ENCODE results near the gene NR5A1.

Gene NR5A1

DNA sequence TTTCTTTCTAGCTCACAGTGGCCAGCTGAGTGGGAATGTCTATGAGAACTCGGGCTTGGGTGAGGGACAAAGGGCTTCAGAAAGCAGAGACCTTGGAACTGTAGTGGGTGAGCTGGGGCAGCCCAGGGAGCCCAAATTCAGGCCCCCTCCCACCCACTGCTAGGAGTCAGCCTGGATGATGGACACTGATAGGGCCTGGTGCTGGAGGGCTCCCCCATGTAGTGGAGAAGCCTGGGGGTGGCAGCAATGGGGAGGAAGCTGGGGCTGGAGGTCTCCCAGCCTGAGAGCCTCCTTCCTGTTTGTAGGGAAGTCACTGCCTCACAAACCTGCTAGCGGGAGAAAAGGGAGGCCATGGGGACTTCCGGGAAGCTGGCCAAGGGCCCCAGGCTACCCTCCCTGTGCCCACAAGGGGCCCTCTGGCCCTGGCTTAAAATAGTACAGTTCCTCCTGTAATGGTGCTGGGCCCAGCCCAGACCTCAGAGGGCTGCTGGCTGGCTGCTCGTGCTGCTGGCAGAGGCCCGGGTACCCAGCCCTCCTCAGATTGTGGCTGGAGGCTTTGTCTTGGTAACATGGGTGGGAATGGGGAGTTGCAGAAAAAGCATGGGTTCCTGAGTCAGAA is 6.3 kb upstream of the NR5A1 start:
- no peak for DNase-seq

DNA sequence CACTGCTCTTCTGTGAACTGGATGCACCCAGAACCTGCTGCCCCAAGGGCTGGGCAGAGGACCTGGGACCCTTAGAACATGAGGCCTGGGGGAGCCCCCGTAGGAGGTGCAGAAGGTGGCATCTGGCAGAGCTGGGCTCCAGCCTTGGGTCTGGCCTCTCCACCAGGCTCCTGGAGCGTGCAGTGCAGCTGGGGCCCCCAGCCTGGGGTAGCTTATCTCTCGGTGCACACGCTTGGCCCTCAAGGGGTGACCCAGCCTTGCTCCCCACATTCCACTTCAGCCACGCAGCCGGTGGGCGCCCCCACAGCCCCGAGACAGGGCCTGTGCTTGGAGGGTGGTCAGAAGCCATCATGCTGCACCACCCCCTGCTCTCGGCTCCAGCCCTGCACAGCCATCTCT is 5.6 kb upstream of the NR5A1 start:
- DNase-seq = no peak

DNA sequence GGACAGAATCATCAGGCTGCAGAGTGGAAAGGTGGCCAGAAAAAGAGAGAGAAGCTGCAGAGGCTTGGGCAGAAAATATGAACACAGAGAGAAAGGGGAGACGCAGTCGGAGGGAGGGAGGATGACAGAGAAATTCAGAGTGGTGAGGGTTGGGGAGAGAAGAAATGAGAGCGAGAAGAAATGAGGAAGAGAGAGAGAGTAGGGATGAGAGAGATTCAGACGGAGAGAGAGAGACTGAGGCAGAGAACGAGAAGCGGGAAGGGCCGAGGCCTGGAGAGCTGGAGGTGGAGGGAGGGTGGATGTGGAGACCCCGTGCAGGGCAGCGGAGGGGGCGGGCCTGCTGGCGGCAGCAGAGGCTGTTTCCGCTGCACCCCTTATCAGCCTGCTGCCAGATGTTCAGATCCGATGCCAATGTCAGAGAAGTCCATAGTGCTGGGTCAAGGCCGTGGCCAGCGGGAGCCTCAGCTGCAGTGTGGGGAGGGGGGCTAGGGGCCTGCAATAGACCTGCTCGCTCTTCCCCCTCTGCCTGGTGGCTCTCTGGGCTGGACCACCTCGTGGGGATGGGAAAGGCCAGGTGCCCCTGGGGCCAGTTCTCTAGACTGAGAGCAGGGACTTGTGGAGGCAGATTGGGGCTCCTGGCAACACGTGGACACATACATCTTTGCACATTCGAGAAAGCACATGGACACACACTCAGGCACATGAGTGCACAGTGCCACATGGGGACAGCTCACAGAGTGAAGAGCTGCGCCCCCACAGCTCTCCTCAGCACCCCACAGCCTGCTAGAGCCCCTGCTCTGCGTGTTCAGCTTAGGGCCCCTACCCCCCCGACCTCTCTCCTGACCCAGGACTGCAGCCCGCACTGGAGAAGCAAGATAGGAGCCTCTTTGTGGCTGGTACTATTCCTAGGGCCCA is 4.9 kb upstream of the NR5A1 start:
- no peak for DNase-seq

DNA sequence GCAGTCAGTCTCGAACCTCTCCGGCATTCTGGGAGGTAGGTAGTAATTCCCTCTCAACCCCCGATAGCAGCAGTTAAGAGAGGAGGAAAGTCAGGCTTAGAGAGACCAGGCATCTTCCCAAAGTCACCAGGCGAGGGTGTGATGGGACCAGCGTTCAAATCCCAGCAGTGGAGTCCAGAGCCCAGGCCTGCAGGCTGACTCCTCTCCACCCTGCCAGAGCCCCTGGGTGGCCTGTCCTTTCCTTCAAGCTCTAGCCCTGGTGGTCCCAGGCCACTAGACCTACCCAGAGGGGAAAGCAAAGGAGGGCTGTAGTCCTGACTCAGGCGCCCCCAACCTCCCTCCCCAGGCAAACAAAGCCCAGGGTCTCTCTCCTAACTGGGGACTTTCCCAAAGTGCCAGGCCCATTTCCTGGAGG is 4.2 kb upstream of the NR5A1 start:
- DNase-seq = no peak

DNA sequence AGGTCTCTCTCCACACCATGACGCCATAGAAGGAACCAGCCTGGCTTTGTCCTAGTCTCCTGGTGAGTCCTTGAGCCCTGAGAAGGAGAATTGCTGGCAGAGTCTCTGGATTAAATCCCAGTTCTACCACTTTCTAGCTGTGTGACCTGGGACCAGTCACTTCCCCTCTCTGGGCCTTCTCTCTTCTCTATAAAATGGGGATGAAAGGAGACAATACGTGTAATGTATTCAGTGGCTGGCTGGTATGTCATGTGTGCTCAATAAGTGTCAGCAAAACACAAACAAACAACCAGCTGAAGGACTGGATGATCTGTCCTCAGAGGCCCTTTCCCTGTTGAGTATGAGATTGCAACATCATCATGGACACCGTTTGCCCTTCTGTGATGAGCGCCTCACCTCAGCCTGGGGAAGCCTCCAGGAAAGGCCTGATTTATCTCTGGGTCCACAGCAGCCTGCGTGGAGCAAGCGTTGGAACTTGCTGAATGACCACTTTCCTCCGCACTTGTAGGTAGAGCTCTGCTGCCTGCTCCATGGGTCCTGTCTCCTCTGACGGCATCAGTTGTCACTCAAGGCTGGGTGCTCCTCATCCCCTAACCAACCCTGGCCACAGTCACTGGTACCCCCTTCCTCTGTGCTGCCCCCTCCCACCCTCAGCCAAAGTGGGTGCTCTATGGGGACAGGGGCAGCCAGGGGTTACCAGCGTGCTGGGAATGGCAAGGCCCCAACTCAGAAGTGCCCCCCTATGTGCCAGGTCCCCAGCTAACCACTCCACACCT is 3.6 kb upstream of the NR5A1 start:
- no peak for DNase-seq

DNA sequence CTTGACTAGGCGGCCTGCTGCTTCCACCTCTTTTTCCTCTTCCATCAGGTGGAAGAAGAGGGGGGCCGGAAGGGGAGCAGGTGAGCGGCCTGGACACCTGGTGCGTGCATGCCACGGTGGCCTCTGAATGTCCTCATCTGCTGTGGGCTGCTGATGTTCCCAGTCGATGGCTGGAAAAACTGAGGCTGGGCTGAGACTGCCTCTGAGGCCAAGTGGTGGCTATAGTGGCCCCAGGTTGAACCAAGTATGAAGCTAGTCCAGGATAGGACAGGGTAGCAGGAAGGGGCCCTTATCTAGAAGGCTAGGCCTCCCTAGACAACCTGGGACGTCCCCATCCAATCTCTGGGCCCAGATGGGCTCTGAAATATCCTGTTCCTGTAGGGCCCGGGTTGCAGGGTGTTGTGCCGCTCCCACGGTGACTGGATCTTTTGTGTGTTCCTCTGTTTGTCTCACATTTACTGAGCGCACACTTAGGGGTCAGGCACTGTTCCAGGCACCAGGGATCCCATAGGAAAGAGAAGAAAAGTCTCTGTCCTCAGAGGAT is 753 bp upstream of the NR5A1 start:
- no peak for DNase-seq

DNA sequence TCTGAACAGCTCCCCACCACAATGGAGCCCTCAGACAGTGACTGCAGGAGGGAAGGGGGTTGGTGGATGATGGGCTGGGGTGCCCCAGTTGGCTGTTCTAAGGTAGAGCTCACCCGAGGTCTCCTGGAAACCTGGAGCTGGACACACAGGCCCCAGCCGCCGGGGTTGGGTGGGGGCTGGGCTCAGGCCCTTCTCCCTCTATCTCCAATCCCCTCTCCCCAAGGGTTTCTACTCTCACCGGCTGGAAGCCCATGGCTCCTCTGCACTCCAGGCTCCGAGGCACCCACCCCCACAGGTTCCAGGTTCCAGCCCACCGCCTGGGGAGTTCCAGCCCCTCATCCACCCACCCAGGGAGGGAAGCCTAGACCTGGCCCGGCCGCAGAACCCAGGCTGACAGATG is 766 bp downstream of the NR5A1 start:
- DNase-seq = no peak

DNA sequence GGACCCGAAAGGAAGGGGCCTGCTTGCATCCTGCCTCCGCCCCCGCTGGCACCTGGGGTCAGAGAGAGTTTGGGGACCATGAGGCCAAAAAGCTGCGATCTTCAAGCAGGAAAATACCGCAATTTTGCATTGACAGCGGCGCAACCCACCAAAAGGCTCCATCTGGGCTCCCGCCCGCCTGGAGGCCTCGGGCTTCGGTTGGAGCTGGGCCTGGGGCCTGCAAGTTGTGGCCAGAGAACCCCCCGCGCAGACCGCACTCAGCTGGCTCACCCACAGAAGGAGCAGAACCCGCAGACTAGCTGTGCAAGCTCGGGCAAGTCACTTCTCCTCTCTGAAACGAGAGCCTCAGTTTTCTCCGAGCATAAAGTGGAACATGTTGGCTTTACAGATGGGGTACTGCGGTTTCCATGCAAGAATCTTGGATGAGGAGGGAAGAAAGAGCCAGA is 1.3 kb downstream of the NR5A1 start:
- no peak for DNase-seq

DNA sequence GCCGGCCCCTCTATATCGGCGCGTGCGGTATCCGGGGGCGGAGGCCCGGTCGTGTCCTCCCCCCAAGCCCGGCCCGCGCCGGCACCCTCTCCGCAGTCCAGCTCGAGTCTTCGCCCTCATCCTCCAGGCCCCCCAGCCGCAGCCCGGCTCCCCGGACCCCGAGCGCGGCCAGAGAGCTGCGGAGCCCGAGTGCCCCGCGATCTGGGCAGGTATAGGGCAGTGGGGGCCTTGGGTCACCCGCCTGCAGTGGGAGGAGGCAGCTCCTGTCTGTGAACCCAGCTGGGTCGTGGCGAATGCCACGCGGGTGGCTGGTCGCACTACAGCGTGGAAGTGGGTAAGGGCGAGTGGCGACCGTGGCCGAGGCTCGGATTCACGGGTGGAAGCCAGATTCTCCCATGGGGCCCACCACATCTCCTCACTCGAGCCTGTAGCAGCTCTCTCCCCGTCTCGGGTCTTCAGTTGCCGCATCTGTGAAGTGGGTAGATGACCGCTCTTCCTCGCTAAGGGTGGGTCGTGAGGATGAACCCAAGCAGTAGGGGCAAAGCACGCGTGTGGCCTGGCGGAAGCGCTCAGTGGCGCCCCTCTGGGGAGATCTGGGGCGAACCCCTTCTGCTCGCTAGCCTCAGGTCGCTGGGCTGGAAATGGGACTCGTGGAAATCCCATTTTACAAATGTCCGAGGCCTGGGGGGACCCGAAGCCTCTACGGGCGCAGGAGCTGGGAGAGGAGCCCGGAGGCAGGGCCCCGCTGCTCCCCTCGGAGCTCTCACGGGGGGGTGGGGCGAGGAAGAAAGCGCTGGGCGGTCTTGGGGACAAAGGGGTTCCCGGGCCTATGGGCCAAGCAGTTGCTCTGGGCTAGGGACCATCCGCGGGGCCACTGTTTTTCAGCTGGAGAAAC is 1.9 kb downstream of the NR5A1 start:
- no peak for DNase-seq

DNA sequence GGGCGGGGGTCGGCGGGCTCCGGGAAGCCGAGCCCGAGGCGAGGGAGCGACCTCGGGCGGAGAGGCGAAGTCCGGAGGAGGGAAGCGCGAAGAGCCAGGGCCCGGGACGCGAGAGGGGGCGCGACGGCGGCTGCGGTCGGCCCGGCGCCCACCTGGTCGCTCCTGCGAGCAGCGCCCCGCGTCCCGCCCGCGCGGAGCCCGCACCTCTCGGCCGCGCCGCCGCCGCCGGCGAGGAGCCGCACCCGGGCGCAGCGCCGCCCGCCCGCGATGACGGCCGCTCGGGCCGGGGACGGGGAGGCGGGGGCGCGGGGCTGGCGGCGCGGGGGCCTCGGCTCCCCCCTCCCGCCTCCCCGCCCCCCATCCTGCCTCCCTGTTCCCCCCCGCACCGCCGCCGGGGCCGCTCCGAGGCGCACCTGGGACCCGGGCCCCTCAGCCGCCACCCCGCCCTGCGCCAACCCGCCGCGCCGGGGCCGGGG is 2.6 kb downstream of the NR5A1 start:
- DNase-seq = no peak

DNA sequence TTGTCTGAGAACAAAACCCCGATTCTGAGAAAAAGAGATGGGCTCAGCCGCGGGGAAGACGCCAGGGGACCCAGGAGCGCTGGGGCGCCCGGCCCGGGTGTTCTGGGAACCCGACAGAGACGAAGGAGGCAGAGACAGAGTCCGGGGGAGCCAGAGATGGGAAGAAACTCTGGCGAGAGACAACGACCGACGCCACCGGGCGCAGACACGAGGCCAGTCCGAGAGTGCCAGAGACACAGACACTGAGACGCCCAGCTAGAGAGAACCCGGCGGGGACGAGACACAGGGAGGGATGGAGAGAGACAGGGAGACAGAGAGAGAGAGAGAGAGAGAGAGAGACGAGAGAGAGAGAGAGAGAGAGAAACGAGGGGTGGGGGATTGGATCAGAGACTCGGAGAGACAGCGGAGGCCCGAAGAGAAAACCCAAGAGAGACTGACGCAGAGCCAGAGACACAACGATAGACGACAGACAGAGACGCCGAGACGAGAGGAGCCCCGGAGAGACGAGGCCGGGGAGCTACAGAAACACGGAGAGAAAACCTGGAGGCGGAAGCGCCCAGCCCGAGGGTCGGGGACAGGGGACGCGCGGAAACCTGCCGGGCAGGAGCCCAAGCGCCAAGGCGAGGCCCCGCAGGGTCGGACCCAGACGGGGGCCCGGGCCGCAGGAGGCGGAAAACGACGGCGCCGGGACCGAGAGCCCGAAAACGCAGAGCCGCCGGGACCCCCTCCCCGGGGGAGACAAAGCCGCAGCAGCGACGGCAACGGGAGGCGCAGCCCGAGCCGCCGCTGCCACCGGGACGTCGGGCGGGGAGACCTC is 3.3 kb downstream of the NR5A1 start:
- DNase-seq = no peak

DNA sequence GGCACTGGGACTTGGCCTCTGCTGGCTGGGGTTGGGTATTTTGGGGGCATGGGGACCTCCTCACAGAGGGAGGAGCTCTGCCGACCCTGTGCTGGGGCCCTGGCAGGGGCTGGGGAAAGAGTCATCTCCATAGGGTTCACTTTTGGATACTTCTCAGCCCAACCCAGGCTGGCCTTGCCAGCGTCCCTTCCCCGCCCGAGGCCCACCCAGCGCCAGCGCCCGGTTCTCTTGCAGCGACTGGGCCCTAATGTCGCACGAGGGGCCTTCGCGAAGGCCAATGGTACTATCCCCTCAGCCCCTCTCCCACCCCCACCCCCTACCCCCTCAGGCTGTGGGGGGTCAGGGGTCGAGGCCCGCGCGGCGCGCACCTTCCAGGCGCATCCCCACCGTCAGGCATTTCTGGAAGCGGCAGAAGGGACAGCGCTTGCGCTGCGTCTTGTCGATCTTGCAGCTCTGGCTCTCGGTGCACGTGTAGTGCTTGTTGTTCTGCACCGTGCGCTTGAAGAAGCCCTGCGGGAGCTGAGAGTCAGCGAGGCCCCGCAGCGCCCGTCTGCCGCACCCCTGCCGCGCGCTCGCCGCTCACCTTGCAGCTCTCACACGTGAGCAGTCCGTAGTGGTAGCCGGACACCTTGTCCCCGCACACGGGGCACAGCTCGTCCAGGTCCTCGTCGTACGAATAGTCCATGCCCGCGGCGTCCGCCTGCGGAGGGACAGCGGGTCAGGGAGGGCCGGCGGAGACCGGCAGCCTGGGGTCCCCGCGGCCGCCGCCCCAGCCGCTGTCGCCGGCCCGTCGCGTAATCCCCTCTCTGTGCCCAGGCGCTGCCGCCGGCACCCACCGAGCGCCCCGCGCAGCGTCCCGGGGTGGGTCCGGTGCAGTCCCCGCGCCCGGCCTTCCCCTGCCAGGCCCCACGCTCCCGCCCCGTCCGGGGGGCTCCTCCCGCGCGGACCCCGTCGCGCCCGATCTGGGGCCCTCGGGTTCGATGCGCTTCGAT is 4.2 kb downstream of the NR5A1 start:
- no peak for DNase-seq

DNA sequence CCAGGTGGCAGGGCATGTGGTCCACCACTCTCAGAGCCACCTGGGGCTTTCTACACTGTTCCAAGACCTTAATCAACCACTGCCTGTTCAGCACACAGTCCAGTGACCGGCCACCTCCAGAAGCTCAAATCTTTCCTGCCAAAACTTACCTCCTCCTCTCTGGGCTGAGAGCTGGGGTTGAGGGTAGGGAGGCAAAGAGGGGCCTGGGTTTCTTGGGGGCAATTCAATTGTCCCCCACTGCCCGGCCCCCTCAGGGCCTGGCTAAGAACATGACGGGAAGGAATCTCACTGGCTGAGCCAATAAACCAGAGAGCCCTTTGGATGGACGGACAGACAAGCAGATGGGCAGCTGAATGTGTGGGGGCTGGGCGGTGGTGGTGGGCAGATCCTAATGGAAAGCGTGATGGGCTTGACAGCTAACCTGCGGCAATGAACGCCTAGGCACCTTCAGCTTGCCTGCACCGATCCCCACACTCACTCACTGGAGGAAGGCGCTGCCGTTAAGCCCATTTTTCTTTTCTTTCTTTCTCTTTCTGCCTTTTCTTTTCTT is 5.4 kb downstream of the NR5A1 start:
- DNase-seq = no peak

DNA sequence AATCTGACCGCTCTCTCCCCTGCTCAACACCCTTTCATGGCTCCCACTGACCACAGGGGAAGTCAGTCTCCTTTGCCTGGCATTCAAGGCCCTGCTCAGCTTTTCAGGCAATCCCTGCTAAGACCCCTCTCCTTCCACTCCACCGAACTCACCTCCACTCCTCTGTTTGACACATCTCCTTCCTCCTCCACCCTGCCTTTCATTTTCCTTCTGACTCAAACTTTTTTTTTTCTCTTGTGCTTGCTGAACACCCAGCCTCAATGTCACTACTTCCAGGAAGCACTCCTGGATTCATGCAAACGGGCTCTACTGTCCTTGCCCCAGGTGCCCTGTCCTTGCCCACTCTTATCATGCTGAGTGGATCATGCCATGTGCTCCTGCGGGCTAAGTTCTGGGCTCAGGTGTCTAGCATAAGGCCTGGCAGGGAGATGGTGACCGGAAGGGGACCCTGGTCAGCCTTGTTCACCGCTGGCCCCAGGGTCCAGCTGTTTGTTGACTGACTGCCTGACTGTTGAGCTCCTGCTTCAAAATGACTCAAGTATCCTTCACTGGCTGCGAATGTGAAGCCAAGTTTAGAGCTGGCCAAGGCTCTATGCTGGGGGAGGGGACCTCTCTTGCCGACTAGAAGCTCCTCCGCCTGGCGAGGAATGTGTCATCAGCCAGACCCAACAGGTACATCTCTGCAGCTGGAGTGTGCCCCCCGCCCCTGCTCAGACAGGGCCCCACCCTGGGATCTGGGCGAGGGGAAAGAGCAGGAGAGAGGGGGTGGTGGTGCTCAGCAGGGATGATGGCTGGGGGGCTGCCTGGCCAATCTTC is 6.2 kb downstream of the NR5A1 start:
- DNase-seq = no peak

DNA sequence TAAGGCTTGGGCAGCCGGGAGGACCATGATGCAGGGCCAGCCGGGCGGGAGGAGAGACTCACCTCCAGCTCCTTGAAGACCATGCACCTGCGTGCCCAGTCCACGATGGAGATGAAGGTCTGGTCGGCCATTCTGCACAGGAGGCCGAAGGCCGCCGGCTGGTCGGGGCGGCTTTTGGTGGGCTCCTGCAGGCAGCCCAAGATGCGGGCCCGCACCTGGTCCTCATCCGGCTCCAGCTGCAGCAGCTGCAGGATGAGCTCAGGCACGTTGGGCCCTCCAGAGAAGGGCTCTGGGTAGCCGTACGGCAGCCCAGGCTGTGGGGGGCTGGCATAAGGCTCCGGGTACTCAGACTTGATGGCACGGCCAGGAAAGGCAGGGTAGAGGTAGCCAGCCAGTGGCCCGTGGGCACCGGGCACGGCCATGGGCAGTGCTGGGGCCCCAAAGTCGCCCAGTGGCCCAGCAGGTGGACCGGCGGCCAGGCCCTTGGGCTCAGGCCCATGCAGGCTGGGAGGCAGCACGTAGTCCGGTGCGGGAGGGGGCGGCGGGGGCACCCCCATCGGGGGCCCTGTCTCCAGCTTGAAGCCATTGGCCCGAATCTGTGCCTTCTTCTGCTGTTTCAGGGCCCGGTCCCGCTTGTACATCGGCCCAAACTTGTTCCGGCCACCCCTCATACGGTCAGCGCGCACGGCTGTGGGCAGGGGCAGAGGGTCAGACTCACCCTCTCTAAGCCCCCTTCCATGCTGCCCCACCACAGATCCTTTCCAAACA is 7.0 kb downstream of the NR5A1 start:
- DNase-seq = no peak

DNA sequence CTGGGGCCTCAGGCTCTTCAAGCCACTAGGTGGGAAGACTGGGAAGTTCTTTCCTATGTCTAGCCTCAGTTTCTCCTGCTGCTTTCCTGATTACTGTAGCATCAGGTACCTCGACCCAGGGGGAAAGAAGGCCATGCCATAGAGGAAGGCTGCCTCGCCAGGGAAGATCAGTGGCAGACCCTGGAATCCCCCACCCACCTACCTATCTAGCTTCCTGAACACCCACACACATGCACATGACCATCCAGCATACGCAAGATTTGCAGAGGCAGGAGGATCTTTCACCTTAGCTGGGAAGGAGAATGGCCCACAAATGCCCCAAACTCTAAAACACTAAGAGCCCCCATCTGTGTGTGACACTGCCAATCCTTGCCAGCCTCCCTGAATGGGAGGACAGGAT is 8.0 kb downstream of the NR5A1 start:
- no peak for DNase-seq

DNA sequence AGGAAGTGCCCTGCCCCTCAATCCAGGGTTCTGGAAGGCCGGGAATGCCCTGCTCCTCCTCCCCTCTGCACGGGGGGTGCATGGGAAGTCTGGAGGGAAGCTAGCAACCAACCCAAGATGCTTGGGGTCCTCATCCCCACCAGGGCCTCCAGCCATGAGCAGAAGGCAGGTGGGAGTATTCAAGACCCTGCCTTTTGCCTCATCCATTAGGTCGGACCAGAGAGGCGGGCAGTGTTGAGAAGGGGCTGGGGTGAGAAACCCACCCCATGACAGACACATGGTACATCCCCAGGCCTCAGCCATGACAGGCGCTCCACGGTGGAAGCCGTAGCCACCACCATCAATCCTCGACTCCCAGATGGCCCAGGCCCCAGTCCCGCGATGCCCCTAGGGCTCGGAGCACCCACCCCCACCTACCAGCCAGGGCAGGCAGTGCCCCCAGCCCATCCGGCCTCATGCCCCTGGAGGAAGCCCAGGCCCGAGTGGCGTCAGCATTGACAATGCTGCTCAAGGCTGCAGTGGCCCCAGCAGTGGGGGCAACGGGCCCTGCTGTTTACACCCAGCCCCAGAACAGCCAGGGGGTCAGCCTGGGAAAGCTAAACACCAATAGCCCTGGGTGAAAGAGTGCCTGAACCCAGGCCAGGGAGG is 8.6 kb downstream of the NR5A1 start:
- no peak for DNase-seq

All from stimulated activated naive CD4-positive, alpha-beta T cell treated with Interleukin-2 at 50 U/mL for 16 hours (primary cell).